ENCODE data around the gene DPP8. TPM values are rescaled to one million over a fixed set of nuclear protein-coding genes. Genes with fewer than 3 reads are reported as not detected.

The DPP8 gene
- total RNA-seq, 1 experiment from 2014 or later = 27.1 TPM

GRCh38 chr15:65516997-65517865 lies at the start of gene DPP8 (continued):
- peak; percentile 60 to 94 (median 92); a peak in 5 of 6 replicates for TF ChIP-seq CTCF (IDR thresholded peaks at IDR 0.05 in 2 of 3, conservative IDR thresholded peaks at IDR 0.05 in 1 of 3; ENCODE audit: borderline replicate concordance in 1 of 3, insufficient read depth in 1 of 3, low read depth in 2 of 3, low read length in 2 of 3)
- peak; percentile 93 for TF ChIP-seq CBX3 (IDR thresholded peaks at IDR 0.05; ENCODE audit: low read depth)
- TF ChIP-seq YY1 (IDR thresholded peaks at IDR 0.05; ENCODE audit: extremely low read depth, insufficient replicate concordance, low read depth, low read length) = peak; percentile 84

GRCh38 chr15:65561934-65562333 lies 44.4 kb upstream of the DPP8 start:
- H3K27ac ChIP-seq (ENCODE audit: low read depth, low read length) = no peak overlapping the region
- CTCF ChIA-PET = no interaction called here
- no TSS peak for BruUV-seq (replicated peaks)

More at GRCh38 chr15:65561934-65562333, 44.4 kb upstream of the DPP8 start:
- H3K9me2 ChIP-seq (ENCODE audit: insufficient read depth) = no peaks in the 10 kb centered on the region
- peaks cover 6 to 34% of the 10 kb centered on the region in 2 experiments; a peak in 2 of 4 replicates for H3K36me3 ChIP-seq (ENCODE audit: control insufficient read depth in 1 of 2, insufficient read depth in 2 of 2, low read length in 2 of 2)
- H2AFZ ChIP-seq (ENCODE audit: low read depth, low read length, poor library complexity, severe bottlenecking) = no peak overlapping the region
- H3K9ac ChIP-seq (ENCODE audit: low read length) = no peak overlapping the region
- no peaks in the 10 kb centered on the region for H4K20me1 ChIP-seq (ENCODE audit: insufficient read depth)
- no peak for DNase-seq (ENCODE audit: low read depth, low spot score)
- no peak for ATAC-seq
- H3K79me2 ChIP-seq (ENCODE audit: insufficient read depth, low read length) = peaks cover 26% of the 10 kb centered on the region; the same call in 1 of the 2 replicates
- H3K4me2 ChIP-seq (ENCODE audit: low read length) = no peak overlapping the region
- intact Hi-C loops (cut with micrococcal nuclease) = no loop called here
- H3K4me3 ChIP-seq (replicated peaks in 1 of 2; ENCODE audit: low read depth in 1 of 2, low read length in 2 of 2) = no peak overlapping the region
- no peaks in the 10 kb centered on the region for H3K27me3 ChIP-seq (ENCODE audit: insufficient read depth, low read length)
- RAD21 ChIA-PET (ENCODE audit: low non-redundant PET in 1 of 2, low total read pairs in 2 of 2, uncharacterized antibody in 2 of 2, unreplicated experiment in 2 of 2) = no interaction called here
- H3K9me3 ChIP-seq (ENCODE audit: control insufficient read depth in 1 of 2, insufficient read depth in 1 of 2, low read depth in 1 of 2, low read length in 2 of 2) = no peaks in the 10 kb centered on the region
- H3K4me1 ChIP-seq (ENCODE audit: control insufficient read depth in 1 of 2, insufficient read depth in 2 of 2, low read length in 2 of 2) = no peaks in the 10 kb centered on the region
- POLR2A ChIA-PET = no interaction called here
- TF ChIP-seq ZNF274 (IDR thresholded peaks at IDR 0.05; ENCODE audit: low read depth, low read length) (no peak), MAX (IDR thresholded peaks at IDR 0.05) (no peak), REST (IDR thresholded peaks at IDR 0.05; ENCODE audit: low read depth) (no peak), EZH2phosphoT487 (IDR thresholded peaks at IDR 0.05; ENCODE audit: borderline replicate concordance) (no peak), CEBPB (IDR thresholded peaks at IDR 0.05; ENCODE audit: low read depth) (no peak), ATF3 (IDR thresholded peaks at IDR 0.05) (no peak), EZH2 (IDR thresholded peaks at IDR 0.05) (no peak), EGR1 (IDR thresholded peaks at IDR 0.05; ENCODE audit: low read depth) (no peak)

All from HCT116 (cell line).